Lung (tissue), 12 donors: Measurements from ENCODE around the gene MYH14. TPM values are rescaled to one million over a fixed set of nuclear protein-coding genes. Genes with fewer than 3 reads are reported as not detected.

ENCODE experiments used
- ATAC-seq: fragments of 200-7000 bp; cut with Tn5 transposase; one replicate; pipeline ENCODE4 v1.9.1; 2020; ENCODE audit warnings: moderate number of reproducible peaks; ENCODE audit not compliant: insufficient read depth, low FRiP score
- DNase-seq, 3 donors: peaks; one replicate each; pipeline ENCODE4 v3.0.0-alpha.2; 2013 to 2017
- H3K27ac ChIP-seq, 2 donors: one replicate each; pipeline ENCODE4 v1.5.1; 2013; ENCODE audit warnings: mild to moderate bottlenecking in 2 of 2, moderate library complexity in 2 of 2, control low read depth in 1 of 2, inconsistent platforms in 1 of 2, low read depth in 1 of 2, low read length in 1 of 2
- H3K27me3 ChIP-seq, 3 donors: one replicate each; pipeline ENCODE4 v1.5.1; 2013; ENCODE audit warnings: low read length in 2 of 3; ENCODE audit not compliant: control insufficient read depth in 3 of 3, insufficient read depth in 3 of 3
- H3K36me3 ChIP-seq, 4 donors: one replicate each; pipeline ENCODE4 v1.5.1; 2013; ENCODE audit warnings: low read length in 4 of 4, mild to moderate bottlenecking in 1 of 4, moderate library complexity in 1 of 4; ENCODE audit not compliant: control insufficient read depth in 4 of 4, insufficient read depth in 4 of 4
- H3K4me1 ChIP-seq, 5 donors: one replicate each; pipeline ENCODE4 v1.5.1; 2013; ENCODE audit warnings: low read length in 5 of 5, mild to moderate bottlenecking in 2 of 5, moderate library complexity in 1 of 5; ENCODE audit not compliant: control insufficient read depth in 5 of 5, insufficient read depth in 5 of 5
- H3K4me3 ChIP-seq: one replicate; pipeline ENCODE4 v1.5.1; 2013; ENCODE audit warnings: mild to moderate bottlenecking, control low read depth, moderate library complexity
- H3K9ac ChIP-seq, 2 donors: one replicate each; pipeline ENCODE4 v1.5.1; 2013; ENCODE audit warnings: low read length in 2 of 2, control low read depth in 1 of 2; ENCODE audit not compliant: insufficient read depth in 1 of 2
- H3K9me3 ChIP-seq, 4 donors: one replicate each; pipeline ENCODE4 v1.5.1; 2013; ENCODE audit warnings: low read length in 3 of 4, mild to moderate bottlenecking in 1 of 4, moderate library complexity in 1 of 4; ENCODE audit not compliant: control insufficient read depth in 4 of 4, insufficient read depth in 3 of 4
- WGBS, 2 donors: extraction: QIAGEN DNeasy Blood & Tissue Kit; methylation state at CpG; one replicate each; pipeline ENCODE4 v1.1.7; 2013; 5-methylcytosine and 5-hydroxymethylcytosine counted together
- polyA plus RNA-seq, 2 donors: library from polyadenylated mRNA; stranded (reverse); fragments of 200-250 nt; gene quantifications; one replicate each; pipeline ENCODE4 v1.2.1, GENCODE V29; 2013
- total RNA-seq, 2 donors: library from RNA; depleted of rRNA in 1 of 2; stranded (reverse); fragments of >200 nt in 1 of 2; gene quantifications; one replicate each; pipeline ENCODE4 v1.2.1, GENCODE V29; 2014 to 2021
- TF ChIP-seq, protein P1 (sequence below): IDR thresholded peaks from 2 replicates; pipeline ENCODE4 v1.5.1; 2012; ENCODE audit warnings: mild to moderate bottlenecking; ENCODE audit errors: control extremely low read depth, extremely low read depth
- donor health status: control.
- donor health status: control.
- donor health status: Bipolar disorder and iron deficiency.
- donor health status: healthy.
- donor health status: DM: yes; HTN: yes; CAD: no.

The MYH14 gene
- total and polyA plus RNA-seq, 4 donors = 48.3 to 159 (median 98.6) TPM

DNA sequence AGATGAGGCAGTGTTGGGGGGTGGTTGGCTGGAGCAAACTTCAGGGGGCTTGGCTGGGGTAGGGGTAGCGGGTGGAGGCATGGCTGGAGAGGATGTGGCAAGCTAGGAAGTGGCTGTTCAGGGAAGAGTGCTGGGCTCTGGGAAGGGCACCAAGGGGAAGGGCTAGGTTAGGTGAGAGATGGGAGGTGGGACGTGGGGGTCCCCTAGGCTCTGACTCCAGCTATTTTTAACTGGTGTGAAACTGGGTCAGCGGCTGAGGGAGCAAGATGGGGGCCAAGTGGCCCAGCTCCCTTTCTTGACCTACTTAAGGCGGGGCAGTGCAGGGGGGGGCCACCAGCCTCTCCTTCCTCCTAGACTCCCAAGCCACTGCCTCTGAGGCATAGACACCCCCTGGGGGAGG is 118.4 kb downstream of the MYH14 start:
- WGBS, 2 donors = 79 to 80% methylated on average over 4 of the region's 4 CpGs
- H3K27me3 ChIP-seq = peaks cover 2 to 11% (median 6%) of the 10 kb centered on the region in 3 donors

DNA sequence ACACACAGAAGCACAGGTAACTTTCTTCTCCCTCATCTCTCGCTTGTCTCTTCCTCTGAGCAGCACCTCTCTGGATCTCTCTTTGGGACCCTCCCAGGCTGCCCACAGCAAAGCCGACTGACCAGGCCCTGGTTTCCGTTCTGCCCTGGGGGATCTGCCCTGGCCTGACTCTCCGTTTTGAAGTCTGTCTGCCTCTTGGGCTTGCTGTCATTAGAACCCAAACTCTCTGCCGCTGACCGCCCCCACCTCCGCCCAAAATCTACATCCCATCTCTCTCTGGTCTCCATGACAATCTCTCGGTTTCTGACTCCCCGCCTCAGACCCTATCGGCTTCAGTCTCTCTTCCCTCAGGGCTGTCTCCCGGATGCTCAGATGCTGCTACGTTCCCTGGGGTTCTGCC is 118.8 kb downstream of the MYH14 start:
- Histone ChIP-seq H3K9me3 (no peaks in the 10 kb centered on the region), H3K4me1 (peaks cover 0 to 9% (median 3%) of the 10 kb centered on the region in 5 donors), H3K9ac (no peak overlapping the region), H3K27me3 (peaks cover 0 to 15% (median 10%) of the 10 kb centered on the region in 3 donors), H3K36me3 (peaks cover 0 to 2% (median 0%) of the 10 kb centered on the region in 4 donors), H3K27ac (no peak overlapping the region), H3K4me3 (no peak overlapping the region)
- TF ChIP-seq, protein P1, sequence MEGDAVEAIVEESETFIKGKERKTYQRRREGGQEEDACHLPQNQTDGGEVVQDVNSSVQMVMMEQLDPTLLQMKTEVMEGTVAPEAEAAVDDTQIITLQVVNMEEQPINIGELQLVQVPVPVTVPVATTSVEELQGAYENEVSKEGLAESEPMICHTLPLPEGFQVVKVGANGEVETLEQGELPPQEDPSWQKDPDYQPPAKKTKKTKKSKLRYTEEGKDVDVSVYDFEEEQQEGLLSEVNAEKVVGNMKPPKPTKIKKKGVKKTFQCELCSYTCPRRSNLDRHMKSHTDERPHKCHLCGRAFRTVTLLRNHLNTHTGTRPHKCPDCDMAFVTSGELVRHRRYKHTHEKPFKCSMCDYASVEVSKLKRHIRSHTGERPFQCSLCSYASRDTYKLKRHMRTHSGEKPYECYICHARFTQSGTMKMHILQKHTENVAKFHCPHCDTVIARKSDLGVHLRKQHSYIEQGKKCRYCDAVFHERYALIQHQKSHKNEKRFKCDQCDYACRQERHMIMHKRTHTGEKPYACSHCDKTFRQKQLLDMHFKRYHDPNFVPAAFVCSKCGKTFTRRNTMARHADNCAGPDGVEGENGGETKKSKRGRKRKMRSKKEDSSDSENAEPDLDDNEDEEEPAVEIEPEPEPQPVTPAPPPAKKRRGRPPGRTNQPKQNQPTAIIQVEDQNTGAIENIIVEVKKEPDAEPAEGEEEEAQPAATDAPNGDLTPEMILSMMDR = no peak
- no peak for DNase-seq
- WGBS, 2 donors = 78 to 85% methylated on average over 12 of the region's 12 CpGs
- no peak for ATAC-seq

More for the DNA sequence above, 118.4 kb downstream of the MYH14 start:
- H3K4me1 ChIP-seq = peaks cover 0 to 9% (median 0%) of the 10 kb centered on the region in 5 donors
- no peak for ATAC-seq
- TF ChIP-seq, protein P1 = no peak
- H3K36me3 ChIP-seq = peaks cover 0 to 2% (median 0%) of the 10 kb centered on the region in 4 donors
- H3K4me3 ChIP-seq = no peak overlapping the region
- no peak overlapping the region for H3K9ac ChIP-seq
- no peak overlapping the region for H3K27ac ChIP-seq
- DNase-seq = no peak
- no peaks in the 10 kb centered on the region for H3K9me3 ChIP-seq

GRCh38 chr19:50322931-50323781 is 119.7 kb downstream of the MYH14 start:
- Histone ChIP-seq H3K27me3 (peaks cover 0 to 20% (median 17%) of the 10 kb centered on the region in 3 donors), H3K9me3 (no peaks in the 10 kb centered on the region), H3K27ac (no peak overlapping the region), H3K9ac (no peak overlapping the region), H3K4me3 (no peak overlapping the region), H3K4me1 (peaks cover 0 to 16% (median 3%) of the 10 kb centered on the region in 5 donors), H3K36me3 (no peaks in the 10 kb centered on the region)
- DNase-seq (no peak), ATAC-seq (no peak)
- 92 to 94% methylated on average over 49 to 55 of the region's 55 CpGs for WGBS, 2 donors
- TF ChIP-seq, protein P1 = no peak
